Left lobe of liver (tissue), 2 donors: Measurements from ENCODE around the gene CAMTA1. TPM values are rescaled to one million over a fixed set of nuclear protein-coding genes. Genes with fewer than 3 reads are reported as not detected.

Experiments used
- ATAC-seq: fragments of 200-7000 bp; cut with Tn5 transposase; one replicate; pipeline ENCODE4 v1.9.1; 2020; ENCODE audit warnings: mild to moderate bottlenecking, moderate library complexity
- DNase-seq: peaks from one replicate; pipeline ENCODE4 v3.0.0-alpha.2; 2020; ENCODE audit warnings: low spot score
- total RNA-seq: library from RNA; stranded (reverse); gene quantifications from one replicate; pipeline ENCODE4 v1.2.1, GENCODE V29; 2021
- donor health status: DM: no; HTN: no; CAD: no; lungs with moderate emphysema.
- donor health status: DM: no; HTN: yes; CAD: no.

The CAMTA1 gene
- total RNA-seq, 1 donor from 2014 or later: 33.6 TPM

DNA sequence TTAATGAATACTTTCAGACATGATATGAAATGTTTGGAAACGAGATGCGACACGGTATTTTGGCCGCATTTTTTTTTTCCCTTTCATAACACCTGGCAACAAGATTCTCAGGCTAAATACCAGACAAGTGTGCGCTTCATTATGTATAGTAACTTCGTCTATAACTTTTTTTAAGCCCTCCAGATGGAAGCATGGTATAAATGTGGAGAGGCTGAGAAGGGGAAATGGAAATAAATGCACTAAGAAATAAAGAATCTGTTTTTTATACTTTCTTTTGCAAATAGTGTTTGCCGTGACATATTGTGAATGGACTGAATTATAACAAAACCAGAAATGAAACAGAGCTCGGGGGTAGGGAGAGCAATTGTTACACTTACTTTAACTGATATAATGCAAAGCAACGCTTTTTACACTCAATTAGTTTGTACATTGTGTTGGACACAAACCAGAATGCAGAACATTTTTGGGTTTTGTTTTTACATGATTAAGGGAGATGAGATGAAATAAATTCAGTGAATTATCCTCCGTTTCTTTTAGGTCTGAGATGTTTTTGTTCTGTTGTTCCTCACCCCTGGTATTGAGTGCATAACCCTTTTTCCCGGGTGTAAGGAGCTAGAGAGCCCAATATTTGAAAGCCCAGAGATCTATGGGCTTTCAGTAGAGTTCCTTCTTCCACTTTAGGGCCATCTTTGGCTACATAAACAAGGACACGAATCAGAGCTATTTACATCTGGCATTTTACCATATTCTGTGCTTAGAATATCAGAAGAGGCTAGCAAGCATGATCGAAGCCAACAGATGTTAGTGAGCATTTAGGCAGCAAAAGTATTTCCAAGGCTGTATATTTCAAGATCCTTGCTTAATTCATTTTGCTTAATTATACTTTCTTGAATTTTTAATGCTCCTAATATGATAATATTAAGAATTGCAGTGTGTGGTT lies 478.0 kb downstream of the CAMTA1 start:
- no peak for ATAC-seq
- DNase-seq: no peak

GRCh38 chr1:7264101-7264500 lies 478.8 kb downstream of the CAMTA1 start:
- DNase-seq: no peak
- ATAC-seq: no peak

- ATAC-seq (peak; percentile 96), DNase-seq (peak; percentile 94)
These were observed 480.6 kb downstream of the CAMTA1 start for GRCh38 chr1:7265771-7266371.

DNA sequence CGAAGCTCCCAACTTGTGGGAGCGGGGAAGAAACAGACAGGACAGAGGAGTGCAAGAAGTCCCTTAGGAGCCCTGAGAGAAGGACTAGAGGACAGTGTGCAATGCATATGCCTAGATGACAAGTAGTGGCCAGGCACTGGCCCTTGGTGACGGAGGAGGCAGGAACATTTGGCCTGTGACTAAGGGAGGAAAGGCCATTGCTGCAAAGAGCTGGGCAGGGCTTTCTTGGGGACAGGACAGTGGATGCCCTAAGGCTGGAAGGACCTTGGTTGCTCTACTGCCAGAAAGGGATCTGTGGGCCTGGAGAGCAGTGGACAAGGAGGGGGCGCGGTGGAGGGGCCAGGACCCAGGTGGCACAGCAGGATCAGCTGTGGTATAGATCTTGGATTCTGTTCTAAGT lies 481.3 kb downstream of the CAMTA1 start:
- DNase-seq (no peak), ATAC-seq (peak; percentile 48)

GRCh38 chr1:7267493-7267892 lies 482.2 kb downstream of the CAMTA1 start:
- DNase-seq (no peak), ATAC-seq (no peak)

DNA sequence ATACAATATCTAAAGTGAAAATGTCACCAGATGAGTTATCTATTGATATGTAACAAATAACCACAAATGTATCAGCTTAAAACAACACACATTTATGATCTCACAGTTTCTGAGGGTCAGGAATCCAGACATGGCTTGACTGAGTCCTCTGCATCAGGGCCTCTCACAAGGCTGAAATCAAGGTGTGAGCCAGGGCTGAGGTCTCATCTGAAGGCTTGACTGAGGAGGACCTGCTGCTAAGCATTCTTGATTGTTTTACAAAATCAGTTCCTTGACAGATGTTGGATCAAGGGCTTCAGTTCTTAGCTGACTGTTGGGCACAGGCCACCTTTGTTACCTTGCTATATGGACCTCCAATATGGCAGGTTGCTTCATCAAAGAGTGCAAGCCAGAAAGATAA lies 483.7 kb downstream of the CAMTA1 start:
- ATAC-seq (no peak), DNase-seq (no peak)

DNA sequence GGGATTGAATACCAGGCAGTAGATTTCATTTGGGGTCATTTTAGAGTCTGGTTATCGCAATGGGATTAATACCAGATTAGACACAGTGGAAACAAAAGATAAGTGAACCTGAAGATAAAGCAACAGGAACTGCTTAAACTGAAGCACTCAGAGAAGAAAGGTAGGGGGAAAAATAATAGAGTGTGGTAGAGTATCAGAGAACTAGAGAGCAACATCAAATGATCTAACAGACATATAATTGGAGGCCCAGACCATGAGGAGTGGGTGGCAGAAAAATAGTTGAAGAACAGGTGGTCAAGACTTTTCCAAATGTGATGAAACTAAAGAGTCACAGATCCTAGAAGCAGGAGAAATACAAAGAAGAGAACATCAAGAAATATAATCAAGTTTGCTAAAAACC lies 484.3 kb downstream of the CAMTA1 start:
- DNase-seq (no peak), ATAC-seq (no peak)

GRCh38 chr1:7274256-7274655 lies 489.0 kb downstream of the CAMTA1 start:
- DNase-seq (no peak), ATAC-seq (no peak)

DNA sequence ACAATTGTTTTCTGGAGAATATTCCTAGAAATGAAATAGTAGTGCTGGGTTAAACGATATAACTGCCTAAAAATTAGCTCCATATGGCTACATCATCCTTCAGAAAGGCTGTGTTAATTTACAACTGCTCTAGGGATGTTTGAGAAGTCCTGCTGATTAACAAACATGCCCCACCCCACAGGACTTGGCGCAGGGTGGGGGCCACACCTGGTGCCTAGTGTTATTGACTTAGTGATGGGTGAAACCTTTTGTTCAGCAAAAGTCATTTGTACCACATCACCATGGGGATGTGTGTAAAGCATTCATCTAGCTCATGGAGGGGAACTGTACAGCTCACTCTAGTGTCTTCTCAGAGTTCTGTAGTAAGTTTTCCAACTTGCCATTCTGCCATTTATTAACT lies 492.8 kb downstream of the CAMTA1 start:
- no peak for DNase-seq
- ATAC-seq: no peak

GRCh38 chr1:7278827-7279765 lies 493.8 kb downstream of the CAMTA1 start:
- no peak for ATAC-seq
- DNase-seq: no peak

GRCh38 chr1:7279769-7280168 lies 494.5 kb downstream of the CAMTA1 start:
- no peak for DNase-seq
- no peak for ATAC-seq

GRCh38 chr1:7280347-7280960 lies 495.2 kb downstream of the CAMTA1 start:
- DNase-seq: no peak
- ATAC-seq: no peak

DNA sequence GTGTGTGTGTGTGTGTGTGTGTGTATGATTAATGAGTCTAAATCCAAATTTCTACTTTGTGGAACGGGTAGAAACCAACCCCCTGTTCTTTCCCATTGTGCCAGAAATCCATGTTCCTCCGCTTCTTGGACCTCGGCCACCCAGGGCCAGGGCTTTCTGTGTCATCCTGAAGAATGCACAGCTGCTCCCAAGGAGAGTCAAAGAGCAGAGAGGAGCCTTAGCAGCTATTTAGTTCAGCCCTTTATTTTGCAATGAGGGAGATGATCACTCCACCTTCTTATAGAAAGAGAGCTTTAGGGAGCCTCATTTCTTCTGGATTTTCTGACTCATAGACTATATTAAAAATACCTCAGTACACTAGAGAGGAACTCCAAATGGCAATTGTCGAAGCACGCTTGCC lies 496.6 kb downstream of the CAMTA1 start:
- DNase-seq (no peak), ATAC-seq (no peak)

DNA sequence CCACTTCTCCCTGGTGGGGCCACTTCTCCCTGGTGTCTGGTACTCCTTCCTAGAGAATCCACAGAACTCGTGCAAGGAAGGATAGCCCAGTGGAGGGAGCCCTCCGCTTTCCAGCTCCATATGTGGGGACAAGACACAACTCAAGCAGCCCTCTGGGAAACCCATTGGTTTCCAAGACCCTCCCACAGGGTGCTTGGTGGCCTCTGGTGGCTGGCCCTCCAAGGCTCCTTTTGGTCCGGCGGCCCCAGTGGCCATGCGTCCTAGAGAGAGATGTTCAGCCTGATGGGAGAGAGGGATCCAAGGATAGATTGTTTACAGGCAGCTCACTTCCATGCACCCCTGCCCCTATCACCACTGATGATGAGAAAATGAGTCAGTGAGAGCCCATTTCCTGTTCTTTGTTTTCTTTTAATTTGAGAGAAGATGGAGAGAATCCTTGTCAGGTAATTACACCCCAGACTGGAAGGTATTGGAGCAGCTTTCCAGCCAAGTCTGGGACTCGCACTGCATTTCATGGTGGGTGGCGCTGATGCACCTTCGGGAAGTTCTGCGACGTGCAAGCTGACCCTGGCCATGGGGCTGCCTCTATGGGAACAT lies 499.7 kb downstream of the CAMTA1 start:
- DNase-seq: no peak
- no peak for ATAC-seq

GRCh38 chr1:7285856-7286454 lies 500.7 kb downstream of the CAMTA1 start:
- ATAC-seq (no peak), DNase-seq (no peak)

- ATAC-seq (no peak), DNase-seq (no peak)
These were observed 501.8 kb downstream of the CAMTA1 start for GRCh38 chr1:7287013-7287412.

GRCh38 chr1:7288992-7289391 lies 503.7 kb downstream of the CAMTA1 start:
- DNase-seq: no peak
- ATAC-seq: no peak

DNA sequence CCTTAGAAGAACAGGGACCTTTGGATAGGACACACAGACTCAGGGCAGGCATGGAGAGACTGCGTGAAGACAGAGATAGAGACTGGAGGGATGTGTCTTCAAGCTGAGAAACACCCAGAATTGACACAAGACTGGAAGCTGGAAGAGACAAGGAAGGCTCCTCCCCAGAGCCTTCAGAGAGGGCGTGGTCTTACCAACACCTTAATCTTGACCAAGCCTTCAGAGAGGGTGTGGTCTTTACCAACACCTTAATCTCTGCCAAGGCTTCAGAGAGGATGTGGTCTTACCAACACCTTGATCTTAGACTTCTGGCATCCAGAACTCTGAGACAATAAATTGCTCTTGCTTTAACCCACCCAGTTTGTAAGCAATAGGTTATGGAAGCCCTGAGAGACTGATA lies 504.4 kb downstream of the CAMTA1 start:
- DNase-seq: no peak
- ATAC-seq: no peak

GRCh38 chr1:7290971-7291970 lies 506.0 kb downstream of the CAMTA1 start:
- no peak for ATAC-seq

More at GRCh38 chr1:7290971-7291970, 506.0 kb downstream of the CAMTA1 start:
- DNase-seq: no peak
